ENCODE data around the gene HLA-DOA. TPM values are rescaled to one million over a fixed set of nuclear protein-coding genes. Genes with fewer than 3 reads are reported as not detected.

The HLA-DOA gene
- total and polyA plus RNA-seq, 3 experiments from 2014 or later = 6.7 to 12.0 (median 6.9) TPM

GRCh38 chr6:32980488-32981038, 28.8 kb downstream of the HLA-DOA start:
- Mint-ChIP-seq H3K27me3 (no peaks in the 10 kb centered on the region), H3K9me3 (no peaks in the 10 kb centered on the region), H3K4me3 (peak overlapping the region in 1 of 7 donors; percentile 37), H3K36me3 (peaks cover 16 to 68% (median 23%) of the 10 kb centered on the region in 3 donors), H3K27ac (peak overlapping the region in 5 of 8 donors; percentile 7 to 68 (median 51)), H3K4me1 (peaks cover 42 to 75% (median 61%) of the 10 kb centered on the region in 3 donors)
- Histone ChIP-seq H3K27ac (ENCODE audit: low read depth, low read length) (no peak overlapping the region), H3K4me3 (ENCODE audit: low read length) (no peak overlapping the region), H3K4me1 (ENCODE audit: insufficient read depth, low read length) (peaks cover 40% of the 10 kb centered on the region), H3K36me3 (ENCODE audit: insufficient read depth, low read length) (peaks cover 63% of the 10 kb centered on the region), H3K27me3 (ENCODE audit: insufficient read depth, low read length, poor library complexity, severe bottlenecking) (no peaks in the 10 kb centered on the region), H3K9me3 (ENCODE audit: low read length) (no peaks in the 10 kb centered on the region)
- ChIA-PET CTCF (interaction anchor here (1.0 to 9.6 kb wide), 8 partner anchors 9 to 95 kb away, joined by 3 to 161 read pairs (median 8); partner anchors contain the start of genes BRD2 and HLA-DMA), POLR2A (interaction anchor here (0.6 to 3.8 kb wide), 5 partner anchors 9 to 135 kb away, joined by 3 to 43 read pairs (median 4); no protein-coding TSS in a partner anchor)
- DNase-seq = no peak

- no peak for DNase-seq
- Mint-ChIP-seq H3K27ac (peak overlapping the region in 6 of 8 donors; percentile 17 to 76 (median 60)), H3K4me1 (peaks cover 49 to 82% (median 67%) of the 10 kb centered on the region in 3 donors), H3K4me3 (peak overlapping the region in 1 of 7 donors; percentile 37), H3K27me3 (no peaks in the 10 kb centered on the region), H3K9me3 (no peaks in the 10 kb centered on the region), H3K36me3 (peaks cover 23 to 74% (median 28%) of the 10 kb centered on the region in 3 donors)
- Histone ChIP-seq H3K27ac (ENCODE audit: low read depth, low read length) (no peak overlapping the region), H3K36me3 (ENCODE audit: insufficient read depth, low read length) (peaks cover 68% of the 10 kb centered on the region), H3K4me3 (ENCODE audit: low read length) (no peak overlapping the region), H3K4me1 (ENCODE audit: insufficient read depth, low read length) (peaks cover 46% of the 10 kb centered on the region), H3K9me3 (ENCODE audit: low read length) (no peaks in the 10 kb centered on the region), H3K27me3 (ENCODE audit: insufficient read depth, low read length, poor library complexity, severe bottlenecking) (no peaks in the 10 kb centered on the region)
- POLR2A ChIA-PET = interaction anchor here (0.8 to 3.8 kb wide), 4 partner anchors 8 to 134 kb away, joined by 3 to 43 read pairs (median 4); partner anchors contain the start of gene BRD2
- CTCF ChIA-PET = interaction anchor here (1.0 to 9.6 kb wide), 10 partner anchors 9 to 112 kb away, joined by 3 to 161 read pairs (median 6); partner anchors contain the start of genes BRD2 and HLA-DMA
Observed at GRCh38 chr6:32979720-32980487, 29.5 kb downstream of the HLA-DOA start.

GRCh38 chr6:32977953-32978324, 31.5 kb downstream of the HLA-DOA start:
- Histone ChIP-seq H3K9me3 (ENCODE audit: low read length) (no peaks in the 10 kb centered on the region), H3K4me1 (ENCODE audit: insufficient read depth, low read length) (peaks cover 43% of the 10 kb centered on the region), H3K27me3 (ENCODE audit: insufficient read depth, low read length, poor library complexity, severe bottlenecking) (no peaks in the 10 kb centered on the region), H3K36me3 (ENCODE audit: insufficient read depth, low read length) (peaks cover 81% of the 10 kb centered on the region), H3K4me3 (ENCODE audit: low read length) (no peak overlapping the region), H3K27ac (ENCODE audit: low read depth, low read length) (no peak overlapping the region)
- Mint-ChIP-seq H3K9me3 (no peaks in the 10 kb centered on the region), H3K27ac (peak overlapping the region; percentile 26 to 100 (median 70)), H3K36me3 (peaks cover 31 to 94% (median 36%) of the 10 kb centered on the region in 3 donors), H3K4me3 (peak overlapping the region in 1 of 7 donors; percentile 8), H3K27me3 (peaks cover 0 to 4% of the 10 kb centered on the region in 2 donors), H3K4me1 (peaks cover 49 to 76% (median 63%) of the 10 kb centered on the region in 3 donors)
- CTCF ChIA-PET = interaction anchor here (0.7 to 1.8 kb wide), 4 partner anchors 24 to 139 kb away, joined by 3 to 5 read pairs (median 3); partner anchors contain the start of genes HLA-DMA and TAP2
- no peak for DNase-seq
- POLR2A ChIA-PET = interaction anchor here (0.6 to 1.2 kb wide), 3 partner anchors 24 to 38 kb away, joined by 3 to 7 read pairs (median 4); no protein-coding TSS in a partner anchor

- peaks cover 32 to 97% (median 36%) of the 10 kb centered on the region in 3 donors for H3K36me3 Mint-ChIP-seq
- Histone ChIP-seq H3K27ac (ENCODE audit: low read depth, low read length) (no peak overlapping the region), H3K4me1 (ENCODE audit: insufficient read depth, low read length) (peaks cover 43% of the 10 kb centered on the region), H3K4me3 (ENCODE audit: low read length) (no peak overlapping the region), H3K27me3 (ENCODE audit: insufficient read depth, low read length, poor library complexity, severe bottlenecking) (no peaks in the 10 kb centered on the region), H3K9me3 (ENCODE audit: low read length) (no peaks in the 10 kb centered on the region), H3K36me3 (ENCODE audit: insufficient read depth, low read length) (peaks cover 81% of the 10 kb centered on the region)
- DNase-seq = no peak
- peaks cover 49 to 72% (median 60%) of the 10 kb centered on the region in 3 donors for H3K4me1 Mint-ChIP-seq
- peaks cover 0 to 8% of the 10 kb centered on the region in 2 donors for H3K27me3 Mint-ChIP-seq
- ChIA-PET CTCF (interaction anchor here (0.7 to 1.8 kb wide), 5 partner anchors 24 to 139 kb away, joined by 3 to 5 read pairs (median 3); partner anchors contain the start of genes TAP1 and TAP2), POLR2A (interaction anchor here (0.8 to 2.6 kb wide), 4 partner anchors 10 to 139 kb away, joined by 3 to 6 read pairs (median 4); partner anchors contain the start of gene TAP2)
- H3K4me3 Mint-ChIP-seq = peak overlapping the region in 4 of 7 donors; percentile 4 to 57 (median 16)
- no peaks in the 10 kb centered on the region for H3K9me3 Mint-ChIP-seq
- H3K27ac Mint-ChIP-seq = peak overlapping the region in 7 of 8 donors; percentile 26 to 100 (median 76)
Observed at GRCh38 chr6:32977272-32977952, 32.0 kb downstream of the HLA-DOA start.

- no peak for DNase-seq
- no peak overlapping the region for H3K4me3 ChIP-seq (ENCODE audit: low read length)
- H3K36me3 ChIP-seq (ENCODE audit: insufficient read depth, low read length) = peaks cover 75% of the 10 kb centered on the region
- H3K9me3 Mint-ChIP-seq = peaks cover 0 to 3% (median 0%) of the 10 kb centered on the region in 5 donors
- H3K27ac ChIP-seq (ENCODE audit: low read depth, low read length) = no peak overlapping the region
- no peaks in the 10 kb centered on the region for H3K9me3 ChIP-seq (ENCODE audit: low read length)
- H3K36me3 Mint-ChIP-seq = peaks cover 32 to 99% (median 33%) of the 10 kb centered on the region in 3 donors
- H3K4me1 ChIP-seq (ENCODE audit: insufficient read depth, low read length) = peaks cover 43% of the 10 kb centered on the region
- H3K4me1 Mint-ChIP-seq = peaks cover 49 to 70% (median 56%) of the 10 kb centered on the region in 3 donors
- ChIA-PET CTCF (interaction anchor here (0.9 to 16.7 kb wide), 5 partner anchors 9 to 123 kb away, joined by 3 to 270 read pairs (median 5); partner anchors contain the start of genes HLA-DMA and TAP1), POLR2A (interaction anchor here (1.5 to 2.6 kb wide), 2 partner anchors 9 to 138 kb away, joined by 5 to 6 read pairs; partner anchors contain the start of gene TAP2)
- peak overlapping the region in 6 of 7 donors; percentile 37 to 100 (median 90) for H3K4me3 Mint-ChIP-seq
- peaks cover 0 to 16% of the 10 kb centered on the region in 2 donors for H3K27me3 Mint-ChIP-seq
- peak overlapping the region; percentile 72 to 100 (median 99) for H3K27ac Mint-ChIP-seq
- H3K27me3 ChIP-seq (ENCODE audit: insufficient read depth, low read length, poor library complexity, severe bottlenecking) = no peaks in the 10 kb centered on the region
Observed at GRCh38 chr6:32976334-32977069, 32.9 kb downstream of the HLA-DOA start.

GRCh38 chr6:32975886-32976285, 33.5 kb downstream of the HLA-DOA start:
- ChIA-PET POLR2A (interaction anchor here (0.7 to 2.6 kb wide), 5 partner anchors 8 to 138 kb away, joined by 4 to 6 read pairs (median 4); partner anchors contain the start of genes HLA-DMB, HLA-DPB1 and TAP2), CTCF (interaction anchor here (1.1 to 16.7 kb wide), 4 partner anchors 9 to 108 kb away, joined by 4 to 270 read pairs (median 126); partner anchors contain the start of gene HLA-DMA)
- Histone ChIP-seq H3K4me1 (ENCODE audit: insufficient read depth, low read length) (peaks cover 43% of the 10 kb centered on the region), H3K36me3 (ENCODE audit: insufficient read depth, low read length) (peaks cover 71% of the 10 kb centered on the region), H3K27me3 (ENCODE audit: insufficient read depth, low read length, poor library complexity, severe bottlenecking) (no peaks in the 10 kb centered on the region), H3K9me3 (ENCODE audit: low read length) (no peaks in the 10 kb centered on the region), H3K4me3 (ENCODE audit: low read length) (no peak overlapping the region), H3K27ac (ENCODE audit: low read depth, low read length) (no peak overlapping the region)
- H3K9me3 Mint-ChIP-seq = peaks cover 0 to 3% (median 0%) of the 10 kb centered on the region in 5 donors
- H3K27ac Mint-ChIP-seq = peak overlapping the region in 7 of 8 donors; percentile 87 to 100 (median 99)
- H3K4me1 Mint-ChIP-seq = peaks cover 49 to 68% (median 62%) of the 10 kb centered on the region in 3 donors
- peaks cover 0 to 16% of the 10 kb centered on the region in 2 donors for H3K27me3 Mint-ChIP-seq
- H3K4me3 Mint-ChIP-seq = peak overlapping the region in 6 of 7 donors; percentile 83 to 100 (median 97)
- peaks cover 32 to 99% (median 32%) of the 10 kb centered on the region in 3 donors for H3K36me3 Mint-ChIP-seq
- no peak for DNase-seq
